NT2/D1 (cell line): Measurements from ENCODE around the gene NR3C2.

Experiments used
- SUZ12 ChIP-seq: IDR thresholded peaks from 2 replicates; pipeline ENCODE4 v1.6.1; 2011; ENCODE audit not compliant: insufficient read length, insufficient read depth; ENCODE audit errors: extremely low read depth
- YY1 ChIP-seq: IDR thresholded peaks from 2 replicates; pipeline ENCODE4 v1.6.1; 2011; ENCODE audit not compliant: insufficient read length, insufficient read depth
- ZNF274 ChIP-seq: IDR thresholded peaks from 2 replicates; pipeline ENCODE4 v1.6.1; 2011; ENCODE audit warnings: mild to moderate bottlenecking, low read depth, low read length

- TF ChIP-seq SUZ12 (no peak), YY1 (no peak), ZNF274 (no peak)
Measured at GRCh38 chr4:148229028-148229427, 213.2 kb downstream of the NR3C2 start.
